Measurements from ENCODE around the gene PODN. TPM values are rescaled to one million over a fixed set of nuclear protein-coding genes. Genes with fewer than 3 reads are reported as not detected.

PODN gene
- total RNA-seq, 1 donor from 2014 or later, result 245 TPM

- peaks cover 4 to 19% of the 10 kb centered on the region in 2 donors for H3K4me1 ChIP-seq
- peaks cover 0 to 9% of the 10 kb centered on the region in 2 donors for H3K9me3 ChIP-seq
- no peak overlapping the region for H3K4me3 ChIP-seq
- no peak for TF ChIP-seq CTCF (IDR thresholded peaks at IDR 0.05)
- no peak overlapping the region for H3K27ac ChIP-seq
- H3K36me3 ChIP-seq, result no peaks in the 10 kb centered on the region
- intact Hi-C loops (cut with DNase I), result no loop called here
- no peak for DNase-seq (ENCODE audit: low spot score in 2 of 2)
- H3K27me3 ChIP-seq, result no peaks in the 10 kb centered on the region
Measured at GRCh38 chr1:53111073-53111556, 49.1 kb downstream of the PODN start.

- no peak for TF ChIP-seq CTCF (IDR thresholded peaks at IDR 0.05)
- Histone ChIP-seq H3K27me3 (no peaks in the 10 kb centered on the region), H3K4me3 (no peak overlapping the region), H3K27ac (no peak overlapping the region), H3K36me3 (no peaks in the 10 kb centered on the region), H3K9me3 (peaks cover 0 to 9% of the 10 kb centered on the region in 2 donors), H3K4me1 (peaks cover 4 to 19% of the 10 kb centered on the region in 2 donors)
- intact Hi-C loops (cut with DNase I), result no loop called here
- DNase-seq (ENCODE audit: low spot score in 2 of 2), result no peak
Measured at GRCh38 chr1:53111693-53112092, 49.7 kb downstream of the PODN start.

- H3K9me3 ChIP-seq, result peaks cover 0 to 9% of the 10 kb centered on the region in 2 donors
- TF ChIP-seq CTCF (IDR thresholded peaks at IDR 0.05), result no peak
- intact Hi-C loops (cut with DNase I), result no loop called here
- H3K4me1 ChIP-seq, result peaks cover 4 to 19% of the 10 kb centered on the region in 2 donors
- H3K27me3 ChIP-seq, result no peaks in the 10 kb centered on the region
- H3K4me3 ChIP-seq, result no peak overlapping the region
- H3K36me3 ChIP-seq, result no peaks in the 10 kb centered on the region
- H3K27ac ChIP-seq, result peak overlapping the region; percentile 14 to 52
- no peak for DNase-seq (ENCODE audit: low spot score in 2 of 2)
Measured at GRCh38 chr1:53112271-53112774, 50.3 kb downstream of the PODN start.

GRCh38 chr1:53112861-53113260 lies 50.8 kb downstream of the PODN start:
- no peak overlapping the region for H3K4me3 ChIP-seq
- no peak for DNase-seq (ENCODE audit: low spot score in 2 of 2)
- peak overlapping the region; percentile 14 to 52 for H3K27ac ChIP-seq
- no peaks in the 10 kb centered on the region for H3K36me3 ChIP-seq
- H3K27me3 ChIP-seq, result no peaks in the 10 kb centered on the region
- peaks cover 0 to 9% of the 10 kb centered on the region in 2 donors for H3K9me3 ChIP-seq
- H3K4me1 ChIP-seq, result peaks cover 4 to 19% of the 10 kb centered on the region in 2 donors
- intact Hi-C loops (cut with DNase I), result no loop called here
- no peak for TF ChIP-seq CTCF (IDR thresholded peaks at IDR 0.05)

GRCh38 chr1:53114090-53114489 lies 52.1 kb downstream of the PODN start:
- no peaks in the 10 kb centered on the region for H3K27me3 ChIP-seq
- TF ChIP-seq CTCF (IDR thresholded peaks at IDR 0.05), result no peak
- DNase-seq (ENCODE audit: low spot score in 2 of 2), result no peak
- no peaks in the 10 kb centered on the region for H3K36me3 ChIP-seq
- H3K27ac ChIP-seq, result peak overlapping the region in 1 of 2 donors; percentile 23
- peaks cover 4 to 17% of the 10 kb centered on the region in 2 donors for H3K4me1 ChIP-seq
- H3K4me3 ChIP-seq, result no peak overlapping the region
- peaks cover 0 to 9% of the 10 kb centered on the region in 2 donors for H3K9me3 ChIP-seq
- intact Hi-C loops (cut with DNase I), result no loop called here

Data from ascending aorta (tissue), 2 donors.